ENCODE data around the gene RNGTT. TPM values are rescaled to one million over a fixed set of nuclear protein-coding genes. Genes with fewer than 3 reads are reported as not detected.
"Not testable (repeated sequence)": the region's sequence is repeated elsewhere in the genome, so short reads cannot be mapped to it uniquely, and the experiment has no call there.

RNGTT gene
- total RNA-seq, 1 donor from 2014 or later = 14.4 TPM

DNA sequence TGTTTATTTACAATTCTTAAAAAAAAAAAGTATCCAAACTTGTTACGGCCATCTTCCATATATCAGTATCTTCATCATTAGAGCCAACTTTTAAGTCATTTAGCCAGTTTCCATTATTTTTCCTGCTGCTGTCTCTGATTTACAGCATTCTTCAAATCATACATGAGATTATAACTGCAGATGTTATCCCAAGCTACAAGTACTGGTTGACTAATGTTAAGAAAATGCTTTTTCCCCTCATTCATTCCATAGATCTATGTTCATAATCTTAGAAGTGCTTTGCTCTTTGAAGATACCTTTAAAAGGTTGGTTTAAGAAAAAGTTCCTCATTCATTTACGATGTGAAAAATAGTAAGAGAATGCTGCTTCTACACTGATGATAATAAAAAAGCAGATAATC, 158.7 kb downstream of the RNGTT start:
- Histone ChIP-seq H3K36me3 (ENCODE audit: control insufficient read depth, insufficient read depth, low read length) (no peaks in the 10 kb centered on the region), H3K27me3 (ENCODE audit: control insufficient read depth, insufficient read depth, low read length) (no peaks in the 10 kb centered on the region), H3K4me3 (ENCODE audit: low read depth, low read length) (no peak overlapping the region)
- no peak for DNase-seq (ENCODE audit: low read depth)
- TF ChIP-seq, protein P1, sequence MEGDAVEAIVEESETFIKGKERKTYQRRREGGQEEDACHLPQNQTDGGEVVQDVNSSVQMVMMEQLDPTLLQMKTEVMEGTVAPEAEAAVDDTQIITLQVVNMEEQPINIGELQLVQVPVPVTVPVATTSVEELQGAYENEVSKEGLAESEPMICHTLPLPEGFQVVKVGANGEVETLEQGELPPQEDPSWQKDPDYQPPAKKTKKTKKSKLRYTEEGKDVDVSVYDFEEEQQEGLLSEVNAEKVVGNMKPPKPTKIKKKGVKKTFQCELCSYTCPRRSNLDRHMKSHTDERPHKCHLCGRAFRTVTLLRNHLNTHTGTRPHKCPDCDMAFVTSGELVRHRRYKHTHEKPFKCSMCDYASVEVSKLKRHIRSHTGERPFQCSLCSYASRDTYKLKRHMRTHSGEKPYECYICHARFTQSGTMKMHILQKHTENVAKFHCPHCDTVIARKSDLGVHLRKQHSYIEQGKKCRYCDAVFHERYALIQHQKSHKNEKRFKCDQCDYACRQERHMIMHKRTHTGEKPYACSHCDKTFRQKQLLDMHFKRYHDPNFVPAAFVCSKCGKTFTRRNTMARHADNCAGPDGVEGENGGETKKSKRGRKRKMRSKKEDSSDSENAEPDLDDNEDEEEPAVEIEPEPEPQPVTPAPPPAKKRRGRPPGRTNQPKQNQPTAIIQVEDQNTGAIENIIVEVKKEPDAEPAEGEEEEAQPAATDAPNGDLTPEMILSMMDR (IDR thresholded peaks at IDR 0.05; ENCODE audit: insufficient read depth, low read length, poor library complexity, severe bottlenecking) = no peak

DNA sequence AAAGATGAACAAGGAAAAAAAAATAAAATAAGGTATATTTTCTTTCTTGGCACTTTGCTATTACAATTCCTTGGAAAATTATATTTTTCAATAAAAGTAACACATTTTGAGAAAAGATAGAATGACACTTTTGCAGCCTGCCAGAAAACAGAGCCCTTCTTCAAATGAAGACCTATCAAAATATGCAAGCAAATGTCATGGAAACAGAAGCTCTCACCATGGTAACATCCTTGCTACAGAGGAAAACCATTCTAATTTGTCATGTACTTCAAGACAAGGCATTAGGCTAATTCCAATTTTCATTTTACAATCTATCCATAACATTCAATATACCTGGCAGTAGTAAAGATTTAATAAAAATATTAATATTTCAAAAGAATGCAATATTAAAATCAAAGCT, 177.9 kb downstream of the RNGTT start:
- TF ChIP-seq, protein P1 (IDR thresholded peaks at IDR 0.05; ENCODE audit: insufficient read depth, low read length, poor library complexity, severe bottlenecking) = no peak
- DNase-seq (ENCODE audit: low read depth) = no peak
- Histone ChIP-seq H3K36me3 (ENCODE audit: control insufficient read depth, insufficient read depth, low read length) (no peaks in the 10 kb centered on the region), H3K27me3 (ENCODE audit: control insufficient read depth, insufficient read depth, low read length) (no peaks in the 10 kb centered on the region), H3K4me3 (ENCODE audit: low read depth, low read length) (no peak overlapping the region)

DNA sequence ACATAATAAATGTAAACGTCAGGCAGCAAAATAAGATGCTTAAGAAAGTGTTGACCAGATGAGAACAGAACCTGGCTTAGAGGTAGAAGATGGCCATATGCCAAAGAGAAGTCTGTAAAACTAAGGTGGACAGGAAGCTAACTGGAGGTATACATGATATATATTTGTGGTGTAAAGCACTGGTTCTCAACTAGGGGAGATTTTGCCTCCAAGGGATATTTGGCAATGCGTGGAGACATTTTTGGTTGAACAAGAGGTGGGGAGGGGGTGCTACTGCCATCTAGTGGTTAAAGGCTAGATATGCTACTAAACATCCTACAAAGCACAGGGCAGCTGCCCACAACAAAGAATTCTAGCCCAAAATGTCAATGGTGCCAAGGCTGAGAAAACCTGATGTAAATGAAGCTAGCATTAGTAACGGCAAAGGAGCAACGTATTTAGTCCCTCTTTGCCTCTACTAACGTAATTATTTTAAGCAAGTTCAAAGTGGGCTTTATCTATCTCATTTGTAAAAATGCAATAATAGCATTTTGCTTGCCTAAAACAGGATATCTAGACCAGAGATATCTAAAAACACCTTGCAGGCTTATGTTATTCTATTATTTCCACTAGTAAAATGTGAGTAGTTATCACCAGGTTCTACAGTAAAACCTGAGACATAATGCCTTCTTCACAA, 182.6 kb downstream of the RNGTT start:
- TF ChIP-seq, protein P1 (IDR thresholded peaks at IDR 0.05; ENCODE audit: insufficient read depth, low read length, poor library complexity, severe bottlenecking) = peak; percentile 88
- Histone ChIP-seq H3K27me3 (ENCODE audit: control insufficient read depth, insufficient read depth, low read length) (no peaks in the 10 kb centered on the region), H3K36me3 (ENCODE audit: control insufficient read depth, insufficient read depth, low read length) (no peaks in the 10 kb centered on the region), H3K4me3 (ENCODE audit: low read depth, low read length) (no peak overlapping the region)
- DNase-seq (ENCODE audit: low read depth) = peak; percentile 29

DNA sequence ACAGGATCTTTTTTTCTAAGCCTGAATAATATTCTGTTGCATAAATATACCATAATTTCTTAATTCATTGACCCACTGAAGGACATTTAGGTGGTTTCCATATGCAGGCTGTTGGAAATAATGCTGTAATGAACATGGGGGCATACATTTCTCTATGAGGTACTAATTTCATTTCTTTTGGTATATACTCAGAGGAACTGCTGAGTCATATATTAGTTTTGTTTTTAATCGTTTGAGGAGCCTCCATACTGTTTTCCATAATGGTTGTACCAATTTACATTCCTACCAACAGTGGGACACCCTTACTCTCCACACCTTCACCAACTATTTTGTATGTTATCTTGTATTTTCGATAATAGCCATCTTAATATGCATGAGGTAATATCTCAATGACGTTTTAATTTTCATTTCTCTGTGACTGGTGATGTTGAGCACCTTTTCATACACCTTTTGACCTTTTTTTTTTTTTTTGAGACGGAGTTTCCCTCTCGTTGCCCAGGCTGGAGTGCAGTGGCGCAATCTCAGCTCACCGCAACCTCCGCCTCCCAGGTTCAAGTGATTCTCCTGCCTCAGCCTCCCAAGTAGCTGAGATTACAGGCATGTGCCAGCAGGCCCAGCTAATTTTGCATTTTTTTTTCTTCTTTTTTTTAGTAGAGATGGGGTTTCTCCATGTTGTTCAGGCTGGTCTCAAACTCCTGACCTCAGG, 187.4 kb downstream of the RNGTT start:
- TF ChIP-seq, protein P1 (IDR thresholded peaks at IDR 0.05; ENCODE audit: insufficient read depth, low read length, poor library complexity, severe bottlenecking) = no peak
- Histone ChIP-seq H3K27me3 (ENCODE audit: control insufficient read depth, insufficient read depth, low read length) (no peaks in the 10 kb centered on the region), H3K36me3 (ENCODE audit: control insufficient read depth, insufficient read depth, low read length) (no peaks in the 10 kb centered on the region), H3K4me3 (ENCODE audit: low read depth, low read length) (no peak overlapping the region)
- DNase-seq (ENCODE audit: low read depth) = no peak

DNA sequence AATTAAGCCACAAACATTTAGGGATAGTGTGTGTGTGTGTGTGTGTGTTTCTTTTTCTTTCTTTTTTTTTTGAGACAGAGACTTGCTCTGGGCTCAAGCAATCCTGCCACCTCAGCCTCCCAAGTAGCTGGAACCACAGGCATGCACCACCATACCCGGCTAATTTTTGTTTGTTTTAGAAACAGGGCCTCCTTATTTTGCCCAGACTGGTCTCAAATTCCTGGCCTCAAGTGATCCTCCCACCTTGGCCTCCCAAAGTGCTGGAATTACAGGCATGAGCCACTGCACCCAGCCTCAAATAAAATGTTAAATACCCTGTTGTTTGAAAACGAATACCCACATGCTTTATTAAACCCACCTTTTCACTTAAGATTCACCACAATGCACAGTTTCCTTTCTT, 195.3 kb downstream of the RNGTT start:
- H3K4me3 ChIP-seq (ENCODE audit: low read depth, low read length); DNase-seq (ENCODE audit: low read depth); H3K27me3 ChIP-seq (ENCODE audit: control insufficient read depth, insufficient read depth, low read length); H3K36me3 ChIP-seq (ENCODE audit: control insufficient read depth, insufficient read depth, low read length): not testable (repeated sequence)

DNA sequence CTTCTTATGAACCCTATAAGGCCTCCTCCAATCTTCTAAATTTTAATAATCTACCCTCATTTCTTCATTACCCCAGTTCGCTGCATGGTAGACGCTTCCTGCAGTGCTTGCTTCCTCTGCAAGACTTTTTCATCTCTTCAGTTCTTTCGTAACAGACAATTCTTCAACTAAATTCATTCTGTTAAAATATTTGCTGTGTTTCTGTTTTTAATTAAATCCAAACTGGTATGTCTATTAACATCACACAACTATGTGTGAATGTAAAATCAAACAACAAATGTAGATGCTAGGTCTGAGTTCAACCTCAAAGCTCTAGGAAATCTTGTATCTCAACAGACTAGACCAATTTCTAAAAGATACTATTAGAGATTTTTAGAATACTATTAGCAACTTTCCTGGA, 199.3 kb downstream of the RNGTT start:
- TF ChIP-seq, protein P1 (IDR thresholded peaks at IDR 0.05; ENCODE audit: insufficient read depth, low read length, poor library complexity, severe bottlenecking) = no peak
- no peaks in the 10 kb centered on the region for H3K27me3 ChIP-seq (ENCODE audit: control insufficient read depth, insufficient read depth, low read length)
- H3K36me3 ChIP-seq (ENCODE audit: control insufficient read depth, insufficient read depth, low read length) = no peaks in the 10 kb centered on the region
- DNase-seq (ENCODE audit: low read depth) = no peak
- no peak overlapping the region for H3K4me3 ChIP-seq (ENCODE audit: low read depth, low read length)
